Neural cell (in vitro differentiated cells): Measurements from ENCODE around the gene MACROH2A1. TPM values are rescaled to one million over a fixed set of nuclear protein-coding genes. Genes with fewer than 3 reads are reported as not detected.

Source experiments
- H2AFZ ChIP-seq: fragments of 200-600, 300-800 bp; sonication (generic), shearing (Covaris generic); 2 replicates; pipeline ENCODE4 v1.6.0; 2014; ENCODE audit warnings: low read depth, mild to moderate bottlenecking, antibody characterized with exemption, low read length, moderate library complexity
- H3F3A ChIP-seq: fragments of 200-600 bp; shearing (Covaris generic); 2 replicates; pipeline ENCODE4 v1.6.1; 2016; ENCODE audit warnings: mild to moderate bottlenecking, moderate library complexity, mixed read lengths, antibody characterized with exemption, low read length; ENCODE audit not compliant: insufficient read depth, poor library complexity, severe bottlenecking
- H3K27ac ChIP-seq: fragments of 200-600, 300-800 bp; sonication (generic), shearing (Covaris generic); 2 replicates; pipeline ENCODE4 v1.5.1; 2014; ENCODE audit warnings: mild to moderate bottlenecking, low read length, moderate library complexity
- H3K27me3 ChIP-seq: fragments of 300-800, 200-600 bp; sonication (generic), shearing (Covaris generic); 2 replicates; pipeline ENCODE4 v1.6.0; 2014; ENCODE audit warnings: mild to moderate bottlenecking, low read depth, low read length, moderate library complexity; ENCODE audit not compliant: insufficient read depth
- H3K36me3 ChIP-seq: fragments of 300-800, 200-600 bp; sonication (generic), shearing (Covaris generic); 2 replicates; pipeline ENCODE4 v1.5.1; 2014; ENCODE audit warnings: mild to moderate bottlenecking, antibody characterized with exemption, low read length, moderate library complexity; ENCODE audit not compliant: insufficient read depth
- H3K4me2 ChIP-seq: fragments of 300-800, 200-600 bp; sonication (generic), shearing (Covaris generic); 2 replicates; pipeline ENCODE4 v1.6.0; 2014; ENCODE audit warnings: mild to moderate bottlenecking, low read length
- H3K4me3 ChIP-seq: fragments of 300-800, 200-600 bp; sonication (generic), shearing (Covaris generic); 2 replicates; pipeline ENCODE4 v1.5.1; 2014; ENCODE audit warnings: mild to moderate bottlenecking, low read length, moderate library complexity
- H3K79me2 ChIP-seq: fragments of 200-600 bp; shearing (Covaris generic); replicated peaks from 2 replicates; pipeline ENCODE4 v1.6.0; 2014; ENCODE audit warnings: mild to moderate bottlenecking, low read length, moderate library complexity; ENCODE audit not compliant: insufficient read depth
- H3K9ac ChIP-seq: fragments of 300-800, 200-600 bp; sonication (generic), shearing (Covaris generic); 2 replicates; pipeline ENCODE4 v1.6.1; 2016; ENCODE audit warnings: mild to moderate bottlenecking, low read length, mixed read lengths
- H3K9me2 ChIP-seq: fragments of 200-600 bp; shearing (Covaris generic); 2 replicates; pipeline ENCODE4 v1.6.1; 2016; ENCODE audit warnings: mild to moderate bottlenecking, low read length, mixed read lengths; ENCODE audit not compliant: insufficient read depth
- H3K9me3 ChIP-seq: fragments of 200-600, 300-800 bp; sonication (generic), shearing (Covaris generic); 2 replicates; pipeline ENCODE4 v1.6.1; 2016; ENCODE audit warnings: mild to moderate bottlenecking, mixed run types, low read length, moderate library complexity, mixed read lengths
- H4K20me1 ChIP-seq: fragments of 200-600 bp; shearing (Covaris generic); 2 replicates; pipeline ENCODE4 v1.6.1; 2016; ENCODE audit warnings: mild to moderate bottlenecking, mixed run types; ENCODE audit not compliant: insufficient read depth
- EP300 ChIP-seq: fragments of 450-650 bp; conservative IDR thresholded peaks from 2 replicates; pipeline ENCODE4 v1.6.1; 2014; ENCODE audit warnings: antibody characterized with exemption, mild to moderate bottlenecking, moderate library complexity; ENCODE audit not compliant: poor library complexity, severe bottlenecking
- EZH2 ChIP-seq: fragments of 200-600, 300-800 bp; shearing (Covaris generic), sonication (generic); IDR thresholded peaks from 2 replicates; pipeline ENCODE4 v1.6.1; 2014; ENCODE audit warnings: antibody characterized with exemption, low read length, borderline replicate concordance, mild to moderate bottlenecking; ENCODE audit not compliant: insufficient read depth, poor library complexity, severe bottlenecking
- MXI1 ChIP-seq: fragments of 450-650 bp; conservative IDR thresholded peaks from 2 replicates; pipeline ENCODE4 v1.6.1; 2014; ENCODE audit warnings: antibody characterized with exemption, mild to moderate bottlenecking; ENCODE audit not compliant: poor library complexity, severe bottlenecking
- POLR2AphosphoS5 ChIP-seq: IDR thresholded peaks from 2 replicates; pipeline ENCODE4 v1.6.1; 2012
- RAD21 ChIP-seq: fragments of 450-650 bp; conservative IDR thresholded peaks from 2 replicates; pipeline ENCODE4 v1.6.1; 2014; ENCODE audit warnings: antibody characterized with exemption, mild to moderate bottlenecking, moderate library complexity
- REST ChIP-seq: IDR thresholded peaks from 2 replicates; pipeline ENCODE4 v1.6.1; 2012; ENCODE audit warnings: borderline replicate concordance
- SMC3 ChIP-seq: fragments of 450-650 bp; conservative IDR thresholded peaks from 2 replicates; pipeline ENCODE4 v1.6.1; 2014; ENCODE audit warnings: antibody characterized with exemption, mild to moderate bottlenecking, moderate library complexity; ENCODE audit not compliant: poor library complexity
- TAF1 ChIP-seq: IDR thresholded peaks from 2 replicates; pipeline ENCODE4 v1.6.1; 2012; ENCODE audit warnings: low read depth
- polyA plus RNA-seq: library from polyadenylated mRNA; depleted of rRNA; stranded (reverse); fragments of >200 nt; gene quantifications from 2 replicates; pipeline ENCODE4 v1.2.3, GENCODE V29; 2014
- TF ChIP-seq, protein P1 (sequence below): fragments of 450-650 bp; IDR thresholded peaks from 2 replicates; pipeline ENCODE4 v1.5.1; 2014; ENCODE audit warnings: antibody characterized with exemption, mild to moderate bottlenecking, moderate library complexity; ENCODE audit not compliant: poor library complexity, severe bottlenecking

Gene MACROH2A1
- polyA plus RNA-seq, 1 donor from 2014 or later, result 351 TPM

DNA sequence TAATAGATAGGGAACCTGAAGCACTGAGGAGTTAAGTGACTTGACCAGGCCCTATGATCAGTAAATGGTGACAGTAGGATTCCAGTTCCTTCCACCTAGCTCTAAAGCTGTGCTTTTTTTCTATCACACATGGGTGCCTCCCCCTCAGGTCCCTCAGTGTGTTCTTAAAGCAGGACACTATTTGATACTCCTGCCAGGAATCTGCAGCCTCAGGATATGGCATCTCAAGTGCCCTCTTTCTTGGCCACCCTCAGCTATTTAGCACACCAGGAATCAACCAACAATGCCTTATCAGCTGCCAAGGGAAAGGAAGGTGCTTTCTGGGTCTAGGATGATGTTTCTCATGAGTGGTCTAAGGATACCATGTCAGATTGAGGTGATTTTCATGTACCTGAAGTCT lies 49.1 kb downstream of the MACROH2A1 start:
- H3K9ac ChIP-seq, result no peak overlapping the region
- H3K79me2 ChIP-seq, result no peaks in the 10 kb centered on the region
- H2AFZ ChIP-seq, result no peak overlapping the region
- H3K9me2 ChIP-seq, result no peaks in the 10 kb centered on the region
- TF ChIP-seq EP300, result no peak
- no peak for TF ChIP-seq EZH2
- no peak for TF ChIP-seq RAD21
- TF ChIP-seq MXI1, result no peak
- TF ChIP-seq TAF1, result no peak
- no peak for TF ChIP-seq POLR2AphosphoS5
- no peak for TF ChIP-seq SMC3
- TF ChIP-seq, protein P1, sequence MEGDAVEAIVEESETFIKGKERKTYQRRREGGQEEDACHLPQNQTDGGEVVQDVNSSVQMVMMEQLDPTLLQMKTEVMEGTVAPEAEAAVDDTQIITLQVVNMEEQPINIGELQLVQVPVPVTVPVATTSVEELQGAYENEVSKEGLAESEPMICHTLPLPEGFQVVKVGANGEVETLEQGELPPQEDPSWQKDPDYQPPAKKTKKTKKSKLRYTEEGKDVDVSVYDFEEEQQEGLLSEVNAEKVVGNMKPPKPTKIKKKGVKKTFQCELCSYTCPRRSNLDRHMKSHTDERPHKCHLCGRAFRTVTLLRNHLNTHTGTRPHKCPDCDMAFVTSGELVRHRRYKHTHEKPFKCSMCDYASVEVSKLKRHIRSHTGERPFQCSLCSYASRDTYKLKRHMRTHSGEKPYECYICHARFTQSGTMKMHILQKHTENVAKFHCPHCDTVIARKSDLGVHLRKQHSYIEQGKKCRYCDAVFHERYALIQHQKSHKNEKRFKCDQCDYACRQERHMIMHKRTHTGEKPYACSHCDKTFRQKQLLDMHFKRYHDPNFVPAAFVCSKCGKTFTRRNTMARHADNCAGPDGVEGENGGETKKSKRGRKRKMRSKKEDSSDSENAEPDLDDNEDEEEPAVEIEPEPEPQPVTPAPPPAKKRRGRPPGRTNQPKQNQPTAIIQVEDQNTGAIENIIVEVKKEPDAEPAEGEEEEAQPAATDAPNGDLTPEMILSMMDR, result no peak
- H4K20me1 ChIP-seq, result no peaks in the 10 kb centered on the region
- H3K27me3 ChIP-seq, result no peaks in the 10 kb centered on the region
- H3K9me3 ChIP-seq, result no peaks in the 10 kb centered on the region
- no peak overlapping the region for H3K4me3 ChIP-seq
- no peak overlapping the region for H3K4me2 ChIP-seq
- H3K36me3 ChIP-seq, result peaks cover 4% of the 10 kb centered on the region
- no peak overlapping the region for H3K27ac ChIP-seq
- H3F3A ChIP-seq, result no peaks in the 10 kb centered on the region

DNA sequence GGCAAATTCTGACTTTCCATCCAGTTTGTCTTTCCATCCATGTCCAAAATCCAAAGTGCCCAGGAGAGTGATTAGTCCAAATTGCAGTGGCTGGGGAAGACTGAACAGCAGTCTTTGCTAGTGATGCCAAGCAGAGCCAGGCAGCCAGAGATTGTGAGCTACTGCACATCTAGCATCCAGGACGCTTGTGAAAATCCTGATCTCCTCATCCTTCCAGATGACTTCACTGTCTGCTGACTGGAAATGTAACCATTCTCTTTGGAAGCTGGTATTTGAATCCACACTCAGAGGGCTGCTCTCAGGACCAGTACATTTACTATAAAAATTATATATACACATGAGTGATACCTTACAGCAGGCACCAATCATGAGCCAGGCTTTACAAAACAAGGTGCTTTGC lies 49.6 kb downstream of the MACROH2A1 start:
- no peaks in the 10 kb centered on the region for H3K79me2 ChIP-seq
- H4K20me1 ChIP-seq, result no peaks in the 10 kb centered on the region
- H2AFZ ChIP-seq, result no peak overlapping the region
- no peaks in the 10 kb centered on the region for H3K27me3 ChIP-seq
- no peaks in the 10 kb centered on the region for H3F3A ChIP-seq
- no peak overlapping the region for H3K27ac ChIP-seq
- no peak overlapping the region for H3K4me2 ChIP-seq
- H3K9me2 ChIP-seq, result no peaks in the 10 kb centered on the region
- H3K4me3 ChIP-seq, result no peak overlapping the region
- H3K9me3 ChIP-seq, result no peaks in the 10 kb centered on the region
- H3K9ac ChIP-seq, result no peak overlapping the region
- peaks cover 4% of the 10 kb centered on the region for H3K36me3 ChIP-seq
- TF ChIP-seq REST, result no peak
- TF ChIP-seq EP300, result no peak
- no peak for TF ChIP-seq RAD21

DNA sequence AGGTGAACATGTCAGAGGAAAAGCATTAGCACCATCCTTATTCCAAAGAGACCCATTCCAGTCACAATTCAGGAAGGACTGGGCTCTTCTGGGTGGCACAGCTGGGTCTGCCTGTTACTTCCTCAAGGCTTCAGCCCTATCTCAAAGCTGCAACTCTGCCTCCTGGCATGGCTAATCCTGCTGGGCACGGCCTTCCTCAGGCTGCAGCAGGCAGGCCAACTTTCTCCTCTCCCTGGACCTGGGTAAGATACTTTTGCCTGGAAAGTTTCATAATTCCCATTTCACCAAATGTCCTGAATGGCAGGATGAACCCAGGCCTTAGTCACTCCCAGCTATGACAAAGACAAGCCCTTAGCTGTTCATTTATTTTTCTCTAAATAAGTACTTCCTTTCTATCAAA lies 50.1 kb downstream of the MACROH2A1 start:
- TF ChIP-seq SMC3 (no peak), POLR2AphosphoS5 (no peak)
- TF ChIP-seq, protein P1, result no peak
- Histone ChIP-seq H2AFZ (no peak overlapping the region), H3K36me3 (peaks cover 3% of the 10 kb centered on the region), H3K4me3 (no peak overlapping the region), H3K79me2 (no peaks in the 10 kb centered on the region), H3K9me3 (no peaks in the 10 kb centered on the region), H3F3A (no peaks in the 10 kb centered on the region), H3K27ac (no peak overlapping the region), H3K9me2 (no peaks in the 10 kb centered on the region), H3K27me3 (no peaks in the 10 kb centered on the region), H4K20me1 (no peaks in the 10 kb centered on the region), H3K4me2 (no peak overlapping the region), H3K9ac (no peak overlapping the region)
